GM12875 (cell line): ENCODE data around the gene SLC12A5.

Source experiments
- H3K4me3 ChIP-seq: one replicate; pipeline ENCODE4 v1.5.1; 2011; ENCODE audit warnings: low read depth, low read length, control low read depth
- TF ChIP-seq, protein P1 (sequence below): IDR thresholded peaks from 2 replicates; pipeline ENCODE4 v1.5.1; 2011; ENCODE audit warnings: low read depth, mild to moderate bottlenecking, control low read depth, inconsistent platforms, low read length, moderate library complexity, borderline replicate concordance; ENCODE audit not compliant: insufficient read depth

SLC12A5 gene

DNA sequence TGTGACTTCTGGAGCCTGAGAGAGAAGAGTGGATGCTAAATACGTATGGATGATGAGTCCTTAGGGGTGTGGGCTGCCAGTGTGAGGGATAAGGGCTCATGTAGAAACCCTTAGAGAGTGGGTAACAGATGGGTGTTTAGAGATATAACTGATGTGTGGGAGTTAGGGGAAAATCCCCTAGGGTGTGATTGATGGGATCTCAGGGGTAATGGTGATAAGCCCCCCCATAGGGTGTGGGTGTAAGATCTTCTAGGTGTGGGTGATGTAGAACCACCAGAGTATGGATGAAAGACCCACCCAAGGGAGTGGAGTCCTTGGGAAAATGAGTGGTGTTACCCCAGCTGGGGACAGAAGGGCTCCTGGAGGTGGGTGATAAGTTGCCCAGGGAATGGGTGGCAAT is 26.3 kb downstream of the SLC12A5 start:
- no peak overlapping the region for H3K4me3 ChIP-seq
- TF ChIP-seq, protein P1, sequence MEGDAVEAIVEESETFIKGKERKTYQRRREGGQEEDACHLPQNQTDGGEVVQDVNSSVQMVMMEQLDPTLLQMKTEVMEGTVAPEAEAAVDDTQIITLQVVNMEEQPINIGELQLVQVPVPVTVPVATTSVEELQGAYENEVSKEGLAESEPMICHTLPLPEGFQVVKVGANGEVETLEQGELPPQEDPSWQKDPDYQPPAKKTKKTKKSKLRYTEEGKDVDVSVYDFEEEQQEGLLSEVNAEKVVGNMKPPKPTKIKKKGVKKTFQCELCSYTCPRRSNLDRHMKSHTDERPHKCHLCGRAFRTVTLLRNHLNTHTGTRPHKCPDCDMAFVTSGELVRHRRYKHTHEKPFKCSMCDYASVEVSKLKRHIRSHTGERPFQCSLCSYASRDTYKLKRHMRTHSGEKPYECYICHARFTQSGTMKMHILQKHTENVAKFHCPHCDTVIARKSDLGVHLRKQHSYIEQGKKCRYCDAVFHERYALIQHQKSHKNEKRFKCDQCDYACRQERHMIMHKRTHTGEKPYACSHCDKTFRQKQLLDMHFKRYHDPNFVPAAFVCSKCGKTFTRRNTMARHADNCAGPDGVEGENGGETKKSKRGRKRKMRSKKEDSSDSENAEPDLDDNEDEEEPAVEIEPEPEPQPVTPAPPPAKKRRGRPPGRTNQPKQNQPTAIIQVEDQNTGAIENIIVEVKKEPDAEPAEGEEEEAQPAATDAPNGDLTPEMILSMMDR, result no peak

DNA sequence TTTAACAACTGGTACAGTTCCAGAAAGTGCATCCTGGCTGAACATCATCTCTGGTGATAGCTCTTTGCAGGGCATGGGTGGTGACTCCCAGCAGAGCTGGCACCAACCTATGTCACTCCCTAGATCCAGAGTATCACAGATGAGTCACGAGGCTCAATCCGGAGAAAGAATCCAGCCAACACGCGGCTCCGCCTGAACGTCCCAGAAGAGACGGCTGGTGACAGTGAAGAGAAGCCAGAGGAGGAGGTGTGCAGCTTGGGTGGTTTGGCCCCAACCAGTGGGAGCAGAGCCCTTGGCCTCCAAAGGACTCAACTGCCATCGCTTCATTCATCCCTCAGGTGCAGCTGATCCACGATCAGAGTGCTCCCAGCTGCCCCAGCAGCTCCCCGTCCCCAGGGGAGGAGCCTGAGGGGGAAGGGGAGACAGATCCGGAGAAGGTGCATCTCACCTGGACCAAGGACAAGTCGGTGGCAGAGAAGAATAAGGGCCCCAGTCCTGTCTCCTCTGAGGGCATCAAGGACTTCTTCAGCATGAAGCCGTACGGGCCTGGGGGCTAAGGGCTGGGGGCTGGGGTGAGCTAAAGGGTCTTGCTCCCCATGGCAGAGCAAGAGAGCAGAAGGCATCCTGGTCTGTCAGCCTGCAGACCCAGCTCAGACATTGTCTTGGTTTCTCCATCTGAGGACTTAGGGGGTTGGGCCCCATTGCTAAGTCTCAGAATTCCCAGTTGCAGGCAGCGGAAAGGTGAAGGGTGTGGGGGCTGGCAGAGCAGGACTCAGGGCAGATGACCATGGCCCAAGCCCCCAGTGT is 27.2 kb downstream of the SLC12A5 start:
- no peak overlapping the region for H3K4me3 ChIP-seq
- TF ChIP-seq, protein P1, result no peak

DNA sequence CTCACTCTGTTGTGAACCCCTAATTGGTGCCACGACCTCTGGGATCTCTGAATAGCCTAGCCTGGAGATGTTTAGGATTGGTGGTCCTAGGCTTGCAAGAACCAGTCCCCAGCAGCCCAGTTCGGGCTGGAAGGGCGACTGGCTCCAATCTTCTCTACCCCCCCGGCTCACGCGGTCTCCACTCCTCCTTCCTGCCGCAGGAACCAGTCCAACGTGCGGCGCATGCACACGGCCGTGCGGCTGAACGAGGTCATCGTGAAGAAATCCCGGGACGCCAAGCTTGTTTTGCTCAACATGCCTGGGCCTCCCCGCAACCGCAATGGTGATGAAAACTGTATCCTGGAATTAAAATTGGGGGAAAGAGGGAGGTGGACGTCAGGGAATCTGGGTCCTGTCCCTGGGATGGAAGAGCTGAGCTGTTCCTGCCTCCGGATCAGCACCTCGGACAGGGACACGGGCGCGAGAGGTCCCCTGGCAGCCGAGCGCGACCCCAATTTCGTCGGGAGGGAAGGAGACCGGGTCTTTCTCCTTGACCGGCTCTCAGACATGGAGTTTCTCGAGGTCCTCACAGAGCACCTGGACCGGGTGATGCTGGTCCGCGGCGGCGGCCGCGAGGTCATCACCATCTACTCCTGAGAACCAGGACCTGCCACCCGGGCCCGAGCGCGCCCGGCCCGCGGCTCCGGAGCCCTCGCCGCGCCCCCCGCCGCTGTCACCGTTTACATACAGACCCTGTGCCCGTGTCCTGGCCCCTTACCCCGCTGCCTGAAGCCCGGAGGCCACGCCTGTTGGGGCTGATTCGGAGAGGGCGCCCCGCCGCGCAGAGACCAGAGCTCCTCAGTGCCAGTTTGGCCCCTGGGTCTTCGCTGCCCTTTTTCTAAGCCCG is 28.2 kb downstream of the SLC12A5 start:
- TF ChIP-seq, protein P1, result no peak
- H3K4me3 ChIP-seq, result no peak overlapping the region

DNA sequence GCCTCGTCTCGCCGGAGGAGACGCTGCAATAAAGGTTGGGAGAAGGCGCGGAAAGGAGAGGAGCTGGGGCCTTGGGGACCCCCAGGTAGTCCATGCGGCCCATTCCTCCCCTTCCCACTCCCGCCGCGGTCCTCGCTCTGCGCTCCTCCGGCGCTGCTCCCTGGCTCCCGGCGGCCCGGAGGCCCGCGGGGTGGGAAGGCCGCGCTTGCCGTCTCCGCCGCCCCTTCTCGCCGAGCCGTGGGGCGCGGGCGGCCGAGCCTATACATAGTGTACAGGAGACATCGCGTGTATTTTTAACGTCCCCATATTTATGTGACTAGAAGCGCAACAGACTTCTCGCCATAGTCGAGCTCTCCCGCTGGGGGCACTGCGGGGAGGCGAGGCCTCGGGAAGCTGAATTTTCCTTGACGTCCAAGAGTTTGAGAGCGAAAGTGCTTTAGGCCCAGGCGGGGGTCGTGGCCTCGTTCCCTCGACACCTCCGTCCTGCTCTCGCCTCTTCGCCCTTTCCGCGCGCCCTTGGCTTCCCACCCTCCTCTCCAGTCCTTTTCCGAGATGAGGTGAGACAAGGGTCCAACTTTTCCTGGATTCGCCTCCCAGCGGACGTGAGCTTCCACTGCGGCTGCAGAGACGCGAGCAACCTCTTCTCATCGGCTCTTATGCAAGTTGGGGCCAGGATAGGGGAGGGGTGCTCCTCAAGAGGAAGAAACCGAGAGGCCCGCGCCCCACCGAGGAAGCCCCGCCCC is 29.0 kb downstream of the SLC12A5 start:
- H3K4me3 ChIP-seq, result no peak overlapping the region
- TF ChIP-seq, protein P1, result no peak

DNA sequence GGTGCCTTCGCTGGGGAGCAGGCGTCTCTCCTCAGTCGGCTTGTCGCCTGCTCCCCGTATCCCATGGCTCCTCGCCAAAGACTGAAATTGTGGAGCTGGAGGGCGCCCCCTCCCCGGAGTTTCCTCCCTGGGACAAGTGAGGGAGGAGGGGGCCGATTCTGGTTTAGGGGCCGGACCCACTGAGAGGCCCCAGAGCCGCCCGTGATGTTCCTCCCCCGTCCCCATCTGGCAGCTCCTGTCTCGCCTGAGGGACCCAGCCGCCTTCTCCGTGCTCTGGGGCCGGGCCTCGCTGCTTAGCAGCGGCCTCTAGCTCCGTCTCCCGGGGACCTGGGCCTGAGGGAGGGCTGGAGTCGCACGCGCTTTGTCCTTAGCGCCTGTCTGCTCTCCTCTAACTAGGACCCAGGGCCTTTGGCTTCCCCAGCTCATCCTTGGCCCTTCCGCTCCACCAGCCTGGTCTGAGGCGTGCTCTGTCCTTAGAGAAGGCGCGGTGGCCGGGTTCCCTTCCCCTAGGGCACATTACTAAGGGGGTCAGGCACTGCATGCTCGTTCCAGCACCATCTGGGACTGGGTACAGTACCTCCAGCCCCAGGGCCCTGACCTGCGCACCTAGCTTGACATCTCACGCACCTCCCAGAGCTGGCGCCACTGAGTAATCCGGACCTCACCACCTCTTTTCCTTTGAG is 29.7 kb downstream of the SLC12A5 start:
- H3K4me3 ChIP-seq, result no peak overlapping the region
- TF ChIP-seq, protein P1, result no peak

DNA sequence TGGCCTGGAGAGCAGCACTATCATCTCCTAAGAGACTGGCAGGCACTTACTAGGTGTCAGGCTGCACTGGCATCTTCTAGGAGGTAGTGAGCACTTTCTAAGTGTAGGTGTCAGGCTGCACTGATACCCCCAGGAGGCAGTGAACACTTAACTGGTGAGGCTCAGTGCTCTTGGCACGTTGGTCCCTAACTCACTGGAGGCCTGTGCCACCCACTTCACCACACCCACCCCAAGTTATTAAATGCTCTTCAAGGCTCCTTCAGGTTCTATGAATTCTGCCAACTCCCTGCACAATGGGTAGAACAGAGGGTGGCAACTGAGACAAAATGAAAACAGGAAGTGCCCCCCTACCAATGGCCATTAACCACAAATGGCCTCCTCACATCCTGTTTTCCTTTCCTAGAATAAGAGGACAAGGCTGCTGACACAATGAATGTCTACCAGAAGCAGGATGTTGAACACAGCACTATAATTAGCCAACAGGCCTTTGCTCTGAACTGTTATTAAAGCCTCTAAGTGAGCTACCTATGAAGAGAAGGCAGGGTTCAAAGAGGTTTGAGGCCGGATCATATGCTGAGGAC is 31.4 kb downstream of the SLC12A5 start:
- TF ChIP-seq, protein P1, result no peak
- H3K4me3 ChIP-seq, result no peak overlapping the region
